Right cardiac atrium (tissue), 5 donors: Measurements from ENCODE around the gene POGZ. TPM values are rescaled to one million over a fixed set of nuclear protein-coding genes. Genes with fewer than 3 reads are reported as not detected.
A peak's percentile ranks its signal among the peaks of the same experiment; 100 is the strongest.

Experiments
- ATAC-seq, 2 donors: fragments of 200-7000 bp; cut with Tn5 transposase; one replicate each; pipeline versions ENCODE4 v1.8.0 to v1.9.1; 2020; ENCODE audit warnings: moderate library complexity in 2 of 2, mild to moderate bottlenecking in 1 of 2
- DNase-seq, 3 donors: peaks; one replicate each; pipeline ENCODE4 v3.0.0-alpha.2; 2020
- H3K27ac ChIP-seq: one replicate; pipeline ENCODE4 v1.5.1; 2013; ENCODE audit warnings: mild to moderate bottlenecking, low read length, control low read depth, moderate library complexity
- H3K27me3 ChIP-seq: one replicate; pipeline ENCODE4 v1.6.1; 2013; ENCODE audit not compliant: control insufficient read depth, insufficient read depth
- H3K4me1 ChIP-seq: one replicate; pipeline ENCODE4 v1.6.1; 2013; ENCODE audit warnings: low read length; ENCODE audit not compliant: control insufficient read depth, insufficient read depth
- H3K4me3 ChIP-seq: one replicate; pipeline ENCODE4 v1.5.1; 2013; ENCODE audit warnings: low read length, control low read depth
- H3K9me3 ChIP-seq: one replicate; pipeline ENCODE4 v1.6.1; 2013; ENCODE audit warnings: low read length; ENCODE audit not compliant: control insufficient read depth
- WGBS: extraction: QIAGEN DNeasy Blood & Tissue Kit; methylation state at CpG from one replicate; pipeline ENCODE4 v1.1.7; 2013; 5-methylcytosine and 5-hydroxymethylcytosine counted together
- intact Hi-C, 4 donors: fragments of 100-400 bp; cut with DNase I; formaldehyde crosslinking; loops; one replicate each; pipeline versions ENCODE4 v1.11.0 to v1.14.0; 2022 to 2023
- polyA plus RNA-seq: library from polyadenylated mRNA; stranded (reverse); fragments of 200-250 nt; gene quantifications from one replicate; pipeline ENCODE4 v1.2.3, GENCODE V29; 2013
- total RNA-seq, 4 donors: library from RNA; stranded (reverse); fragmentation: NEBNext Ultra II Directional; extraction: Animal tissue kit (Norgen Biotek cat#: 25700); gene quantifications; one replicate each; pipeline ENCODE4 v1.2.1, GENCODE V29; 2021
- donor health status: healthy with polysubstance abuse.
- donor health status: DM: no; HTN: yes; CAD: no.
- donor health status: DM: no; HTN: no; CAD: no.
- donor health status: DM: no; HTN: yes; CAD: no; lungs with severe emphysema.
- donor health status: DM: yes; HTN: yes; CAD: no.

POGZ gene
- total and polyA plus RNA-seq, 5 donors, result 21.8 to 60.4 (median 50.8) TPM

GRCh38 chr1:151477066-151477465 lies 17.8 kb upstream of the POGZ start:
- 82% methylated on average over 3 of the region's 3 CpGs for WGBS
- intact Hi-C loops, result no loop called here
- Histone ChIP-seq H3K4me1 (no peaks in the 10 kb centered on the region), H3K4me3 (no peak overlapping the region), H3K9me3 (no peaks in the 10 kb centered on the region), H3K27ac (no peak overlapping the region), H3K27me3 (no peaks in the 10 kb centered on the region)
- no peak for ATAC-seq
- no peak for DNase-seq

- 86% methylated on average over 6 of the region's 6 CpGs for WGBS
- no peak for ATAC-seq
- Histone ChIP-seq H3K27me3 (no peaks in the 10 kb centered on the region), H3K27ac (no peak overlapping the region), H3K9me3 (no peaks in the 10 kb centered on the region), H3K4me1 (no peaks in the 10 kb centered on the region), H3K4me3 (no peak overlapping the region)
- DNase-seq, result no peak
- intact Hi-C loops, result no loop called here
Observed at GRCh38 chr1:151476083-151476482, 16.8 kb upstream of the POGZ start.

- H3K9me3 ChIP-seq, result no peaks in the 10 kb centered on the region
- intact Hi-C loops, result no loop called here
- DNase-seq (no peak), ATAC-seq (no peak)
- H3K27me3 ChIP-seq, result no peaks in the 10 kb centered on the region
- 85% methylated on average over 1 of the region's 1 CpG for WGBS
- no peak overlapping the region for H3K4me3 ChIP-seq
- no peak overlapping the region for H3K27ac ChIP-seq
- no peaks in the 10 kb centered on the region for H3K4me1 ChIP-seq
Observed at GRCh38 chr1:151475175-151475574, 15.9 kb upstream of the POGZ start.

DNA sequence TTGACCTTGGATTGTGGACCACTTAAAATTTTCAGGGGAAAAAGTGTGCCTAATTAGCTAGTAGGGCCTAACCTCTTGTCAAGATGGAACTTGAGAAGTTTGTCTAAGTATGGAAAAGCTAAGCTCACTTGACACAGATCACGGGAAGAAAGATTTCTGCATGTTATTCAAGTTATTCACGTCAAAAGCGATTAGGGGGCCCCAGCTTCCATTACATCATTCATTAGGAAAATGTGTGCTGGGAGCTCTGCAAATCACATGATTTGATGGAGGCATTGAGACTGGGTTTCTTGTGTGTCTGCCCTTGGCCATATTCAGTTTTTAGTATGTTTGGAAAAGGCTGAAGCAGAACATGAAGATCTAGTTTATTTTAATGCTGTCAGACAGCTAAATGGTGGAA lies 15.5 kb upstream of the POGZ start:
- WGBS, result 86% methylated on average over 3 of the region's 3 CpGs
- Histone ChIP-seq H3K27me3 (no peaks in the 10 kb centered on the region), H3K27ac (no peak overlapping the region), H3K4me1 (no peaks in the 10 kb centered on the region), H3K4me3 (no peak overlapping the region), H3K9me3 (no peaks in the 10 kb centered on the region)
- DNase-seq (no peak), ATAC-seq (no peak)
- intact Hi-C loops, result no loop called here

GRCh38 chr1:151472856-151473731 lies 13.8 kb upstream of the POGZ start:
- H3K4me1 ChIP-seq, result no peaks in the 10 kb centered on the region
- DNase-seq, result peak; percentile 54 to 80 (median 72)
- ATAC-seq, result peak; percentile 88 to 93
- peak overlapping the region; percentile 3 for H3K27ac ChIP-seq
- intact Hi-C loops, result loop anchor here in 1 of 4 donors (2.0 kb wide), 1 partner anchor 14 kb away; the partner anchor contains the start of gene POGZ
- no peaks in the 10 kb centered on the region for H3K27me3 ChIP-seq
- H3K4me3 ChIP-seq, result peak overlapping the region; percentile 80
- no peaks in the 10 kb centered on the region for H3K9me3 ChIP-seq
- 3% methylated on average over 36 of the region's 36 CpGs for WGBS

DNA sequence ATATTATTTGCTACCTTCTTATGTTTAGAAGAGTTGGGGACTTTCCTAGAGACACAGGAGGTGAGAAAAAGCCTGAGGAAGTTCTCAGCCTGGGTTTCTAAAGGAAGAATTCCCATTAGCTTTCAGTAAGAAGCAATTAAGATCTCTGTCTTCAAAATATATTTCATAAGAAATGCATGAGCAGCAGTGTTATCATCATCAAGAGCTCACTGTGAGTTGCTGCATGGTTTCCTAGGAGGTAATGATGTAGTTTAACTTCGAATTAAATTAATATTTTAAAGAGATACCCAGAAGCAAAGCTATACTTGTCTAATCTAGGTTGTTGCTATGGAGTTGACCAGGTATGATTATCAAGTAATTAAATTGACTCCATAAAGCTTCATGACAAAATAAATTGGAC lies 5.7 kb upstream of the POGZ start:
- intact Hi-C loops, result no loop called here
- WGBS, result 55% methylated on average over 1 of the region's 1 CpG
- DNase-seq (no peak), ATAC-seq (no peak)
- H3K27ac ChIP-seq, result no peak overlapping the region
- no peaks in the 10 kb centered on the region for H3K9me3 ChIP-seq
- no peak overlapping the region for H3K4me3 ChIP-seq
- no peaks in the 10 kb centered on the region for H3K27me3 ChIP-seq
- no peaks in the 10 kb centered on the region for H3K4me1 ChIP-seq

- Histone ChIP-seq H3K4me3 (no peak overlapping the region), H3K9me3 (no peaks in the 10 kb centered on the region), H3K27ac (no peak overlapping the region), H3K4me1 (no peaks in the 10 kb centered on the region), H3K27me3 (no peaks in the 10 kb centered on the region)
- ATAC-seq (no peak), DNase-seq (no peak)
- intact Hi-C loops, result no loop called here
- WGBS, result 67% methylated on average over 5 of the region's 5 CpGs
Observed at GRCh38 chr1:151461694-151462093, 2.4 kb upstream of the POGZ start.

- H3K27me3 ChIP-seq, result no peaks in the 10 kb centered on the region
- no peaks in the 10 kb centered on the region for H3K9me3 ChIP-seq
- intact Hi-C loops, result loop anchor here in 1 of 4 donors (2.0 kb wide), 1 partner anchor 14 kb away; no protein-coding TSS in a partner anchor
- peak overlapping the region; percentile 99 for H3K27ac ChIP-seq
- peak overlapping the region; percentile 99 for H3K4me3 ChIP-seq
- peak; percentile 71 to 76 for ATAC-seq
- no peaks in the 10 kb centered on the region for H3K4me1 ChIP-seq
- WGBS, result under 1% methylated on average over 77 of the region's 77 CpGs
- peak; percentile 74 to 88 (median 87) for DNase-seq
Observed at GRCh38 chr1:151458802-151459330, 428 bp downstream of the POGZ start.

GRCh38 chr1:151457911-151458801 lies 1.1 kb downstream of the POGZ start:
- Histone ChIP-seq H3K9me3 (no peaks in the 10 kb centered on the region), H3K27ac (peak overlapping the region; percentile 89), H3K27me3 (no peaks in the 10 kb centered on the region), H3K4me3 (peak overlapping the region; percentile 99), H3K4me1 (no peaks in the 10 kb centered on the region)
- WGBS, result 1% methylated on average over 68 of the region's 69 CpGs
- DNase-seq (peak; percentile 78 to 91 (median 91)), ATAC-seq (peak; percentile 74 to 80)
- intact Hi-C loops, result loop anchor here in 1 of 4 donors (2.0 kb wide), 1 partner anchor 15 kb away; no protein-coding TSS in a partner anchor

DNA sequence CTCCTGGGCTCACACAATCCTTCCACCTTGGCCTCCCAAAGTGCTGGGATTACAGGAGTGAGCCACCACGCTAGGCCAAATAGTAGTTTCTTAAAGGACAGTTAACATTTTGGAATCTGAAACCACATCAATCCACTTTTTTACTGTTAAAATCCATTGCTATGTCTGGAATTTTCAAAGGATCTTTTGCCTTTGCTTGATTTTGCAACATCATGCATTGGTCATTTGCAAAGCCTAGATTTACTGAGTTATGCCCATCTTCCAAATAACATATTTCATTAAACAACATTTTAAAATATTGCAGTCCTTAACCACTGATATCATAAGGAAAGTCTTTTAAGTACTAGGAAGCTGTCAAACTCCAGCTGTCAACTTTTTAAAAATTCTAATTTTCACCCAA lies 3.3 kb downstream of the POGZ start:
- no peaks in the 10 kb centered on the region for H3K4me1 ChIP-seq
- intact Hi-C loops, result no loop called here
- WGBS, result 93% methylated on average over 1 of the region's 1 CpG

More for the DNA sequence above, 3.3 kb downstream of the POGZ start:
- no peak overlapping the region for H3K27ac ChIP-seq
- H3K4me3 ChIP-seq, result no peak overlapping the region
- H3K9me3 ChIP-seq, result no peaks in the 10 kb centered on the region
- no peak for DNase-seq
- H3K27me3 ChIP-seq, result no peaks in the 10 kb centered on the region
- ATAC-seq, result no peak
